A673 (cell line): ENCODE data around the gene TSGA10. TPM values are rescaled to one million over a fixed set of nuclear protein-coding genes. Genes with fewer than 3 reads are reported as not detected.

Source experiments
- Bru-seq: library from RNA; stranded (reverse); fragments of 400-500 nt; gene quantifications from one replicate; lab custom pipeline; 2021; lab: Mats Ljungman, UMichigan
- BruChase-seq, 2 experiments: library from RNA; stranded (reverse); fragments of 400-500 nt; gene quantifications; one replicate each; lab custom pipeline; 2021; lab: Mats Ljungman, UMichigan
- BruUV-seq: library from RNA; stranded (reverse); fragments of 400-500 nt; replicated peaks from 2 replicates; lab custom pipeline; 2021; lab: Mats Ljungman, UMichigan
- CTCF ChIA-PET: fragments of 300-600 bp; sonication (Branson Sonifier 250); formaldehyde crosslinking; loops from one replicate; lab custom pipeline; 2022; ENCODE audit warnings: antibody characterized with exemption; lab: Charles Lee
- POLR2A ChIA-PET: fragments of 300-600 bp; sonication (Branson Sonifier 250); formaldehyde crosslinking; loops from one replicate; lab custom pipeline; 2022; ENCODE audit warnings: antibody characterized with exemption; ENCODE audit not compliant: low non-redundant PET; lab: Charles Lee
- DNase-seq: peaks from one replicate; pipeline ENCODE4 v3.0.0-alpha.2; 2015; ENCODE audit warnings: low spot score
- H3K27ac ChIP-seq: fragments of 200-600 bp; sonication (generic); 2 replicates; pipeline ENCODE4 v1.5.1; 2016; ENCODE audit warnings: mixed run types, low read depth, mild to moderate bottlenecking, mixed read lengths, antibody characterized with exemption, low read length; ENCODE audit not compliant: poor library complexity, severe bottlenecking
- H3K27me3 ChIP-seq: fragments of 200-600 bp; sonication (generic); replicated peaks from 2 replicates; pipeline ENCODE4 v1.6.1; 2017; ENCODE audit warnings: mixed run types, low read depth, mild to moderate bottlenecking, mixed read lengths, antibody characterized with exemption, low read length; ENCODE audit not compliant: insufficient read depth, poor library complexity
- H3K36me3 ChIP-seq: fragments of 200-600 bp; sonication (generic); 2 replicates; pipeline ENCODE4 v1.6.1; 2016; ENCODE audit warnings: mixed run types, mild to moderate bottlenecking, mixed read lengths, antibody characterized with exemption, low read length; ENCODE audit not compliant: insufficient read depth, poor library complexity, severe bottlenecking
- H3K4me1 ChIP-seq: fragments of 200-600 bp; sonication (generic); 2 replicates; pipeline ENCODE4 v1.6.1; 2017; ENCODE audit warnings: mixed run types, mild to moderate bottlenecking, mixed read lengths, antibody characterized with exemption, low read length; ENCODE audit not compliant: insufficient read depth, poor library complexity, severe bottlenecking
- H3K4me3 ChIP-seq: fragments of 200-600 bp; sonication (generic); 2 replicates; pipeline ENCODE4 v1.5.1; 2016; ENCODE audit warnings: low read depth, mixed run types, mild to moderate bottlenecking, mixed read lengths, low read length; ENCODE audit not compliant: poor library complexity, severe bottlenecking
- H3K9me3 ChIP-seq: fragments of 200-600 bp; sonication (generic); 2 replicates; pipeline ENCODE4 v1.6.1; 2016; ENCODE audit warnings: mixed run types, low read depth, mild to moderate bottlenecking, mixed read lengths, antibody characterized with exemption, low read length; ENCODE audit not compliant: poor library complexity, severe bottlenecking
- EZH2 ChIP-seq: fragments of 200-600 bp; sonication (generic); IDR thresholded peaks from 2 replicates; pipeline ENCODE4 v1.6.1; 2017; ENCODE audit warnings: borderline replicate concordance, low read depth, mild to moderate bottlenecking, mixed read lengths, antibody characterized with exemption, low read length; ENCODE audit not compliant: poor library complexity, severe bottlenecking
- intact Hi-C: fragments of 100-400 bp; cut with micrococcal nuclease; formaldehyde crosslinking; loops from one replicate; pipeline ENCODE4 v1.10.0; 2022; ENCODE audit not compliant: unreplicated experiment
- long read RNA-seq: library from polyadenylated mRNA; stranded (forward); transcript quantifications from one replicate; pipeline ENCODE4 v2.0.0, GENCODE V29; 2022
- total RNA-seq: library from RNA; stranded (reverse); gene quantifications from 2 replicates; pipeline ENCODE4 v1.2.3, GENCODE V29; 2021
- TF ChIP-seq, protein P1 (sequence below): fragments of 300-800, 200-600 bp; sonication (generic); conservative IDR thresholded peaks from 2 replicates; pipeline ENCODE4 v1.5.1; 2017; ENCODE audit warnings: low read depth, mild to moderate bottlenecking, antibody characterized with exemption, low read length, moderate library complexity, mixed read lengths

Gene TSGA10, protein sequence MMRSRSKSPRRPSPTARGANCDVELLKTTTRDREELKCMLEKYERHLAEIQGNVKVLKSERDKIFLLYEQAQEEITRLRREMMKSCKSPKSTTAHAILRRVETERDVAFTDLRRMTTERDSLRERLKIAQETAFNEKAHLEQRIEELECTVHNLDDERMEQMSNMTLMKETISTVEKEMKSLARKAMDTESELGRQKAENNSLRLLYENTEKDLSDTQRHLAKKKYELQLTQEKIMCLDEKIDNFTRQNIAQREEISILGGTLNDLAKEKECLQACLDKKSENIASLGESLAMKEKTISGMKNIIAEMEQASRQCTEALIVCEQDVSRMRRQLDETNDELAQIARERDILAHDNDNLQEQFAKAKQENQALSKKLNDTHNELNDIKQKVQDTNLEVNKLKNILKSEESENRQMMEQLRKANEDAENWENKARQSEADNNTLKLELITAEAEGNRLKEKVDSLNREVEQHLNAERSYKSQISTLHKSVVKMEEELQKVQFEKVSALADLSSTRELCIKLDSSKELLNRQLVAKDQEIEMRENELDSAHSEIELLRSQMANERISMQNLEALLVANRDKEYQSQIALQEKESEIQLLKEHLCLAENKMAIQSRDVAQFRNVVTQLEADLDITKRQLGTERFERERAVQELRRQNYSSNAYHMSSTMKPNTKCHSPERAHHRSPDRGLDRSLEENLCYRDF
- total RNA-seq = 2.5 and 2.6 TPM in 2 replicates
- Bru-seq, nascent RNA = percentile 32 among the genes with signal in this experiment
- percentile 35 among the genes with signal in this experiment for BruChase-seq, experiment 1, labeled RNA remaining after a 2-hour chase
- percentile 37 among the genes with signal in this experiment for BruChase-seq, experiment 2, labeled RNA remaining after a 6-hour chase
- long read RNA-seq, partial matches to known transcripts = 0 of 1 reads
- long read RNA-seq, other reads (novel, unspliced or antisense) = 1 of 1 reads

DNA sequence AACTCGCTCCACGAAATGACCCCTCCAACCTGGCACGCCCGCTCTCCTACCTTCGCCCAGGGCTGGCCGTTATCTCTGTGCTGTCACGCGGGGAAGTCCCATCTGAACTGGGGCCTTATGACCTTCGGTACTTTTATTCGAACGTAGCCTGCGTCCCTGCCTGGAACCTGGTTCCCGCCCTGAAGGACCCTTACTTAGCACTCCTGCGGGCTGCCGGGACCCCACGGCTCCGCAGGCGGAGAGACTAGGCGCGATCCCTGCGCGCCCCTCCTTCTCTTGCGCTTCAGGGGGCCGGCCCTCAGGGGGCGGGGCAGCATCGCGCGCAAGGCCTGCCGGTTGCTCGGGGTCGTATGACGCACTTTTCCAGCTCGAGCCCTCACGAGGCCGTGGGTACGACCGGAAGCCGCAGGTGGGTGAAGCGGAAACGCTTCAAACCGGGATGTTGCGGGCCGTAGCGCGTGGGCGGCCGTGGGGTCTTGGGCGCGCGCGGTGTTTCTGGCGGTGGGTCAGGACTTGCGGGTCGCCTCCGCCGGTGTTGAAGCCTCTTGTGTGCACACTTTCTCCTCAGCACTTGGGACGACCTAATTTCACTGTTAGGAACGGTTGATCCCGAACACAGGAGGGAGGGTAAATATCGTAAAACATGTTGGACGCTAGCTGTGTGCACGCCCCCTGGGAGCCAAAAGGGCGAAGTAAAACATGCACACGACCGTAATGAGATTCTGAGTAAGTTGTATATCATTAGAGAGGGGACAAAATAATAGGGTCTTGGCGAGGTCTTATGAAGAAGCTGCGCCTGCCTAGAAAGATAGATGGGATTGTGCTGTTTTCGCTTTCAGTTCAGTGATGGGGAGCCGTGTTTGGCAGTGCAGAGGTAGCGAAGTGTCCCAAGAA lies at the start of gene TSGA10, which contains the start of gene LIPT1:
TSGA10 (minus strand) TSS at position 300 of the 894 bp plus-strand sequence. CDS start 45,503 bp downstream, outside the sequence.
LIPT1 (plus strand) TSS at position 325 of the 894 bp plus-strand sequence. CDS start 6,991 bp downstream, outside the sequence.
- Histone ChIP-seq H3K4me3 (peak within 1 kb of the TSS; percentile 60), H3K9me3 (no peaks in the 10 kb centered on the region), H3K27ac (peak within 1 kb of the TSS; percentile 62), H3K27me3 (no peaks in the 10 kb centered on the region), H3K4me1 (no peaks in the 10 kb centered on the region), H3K36me3 (no peaks in the 10 kb centered on the region)
- DNase-seq = peak; percentile 95
- BruUV-seq = TSS peak; percentile 64
- ChIA-PET POLR2A (no interaction called here), CTCF (no interaction called here)
- TF ChIP-seq, protein P1, sequence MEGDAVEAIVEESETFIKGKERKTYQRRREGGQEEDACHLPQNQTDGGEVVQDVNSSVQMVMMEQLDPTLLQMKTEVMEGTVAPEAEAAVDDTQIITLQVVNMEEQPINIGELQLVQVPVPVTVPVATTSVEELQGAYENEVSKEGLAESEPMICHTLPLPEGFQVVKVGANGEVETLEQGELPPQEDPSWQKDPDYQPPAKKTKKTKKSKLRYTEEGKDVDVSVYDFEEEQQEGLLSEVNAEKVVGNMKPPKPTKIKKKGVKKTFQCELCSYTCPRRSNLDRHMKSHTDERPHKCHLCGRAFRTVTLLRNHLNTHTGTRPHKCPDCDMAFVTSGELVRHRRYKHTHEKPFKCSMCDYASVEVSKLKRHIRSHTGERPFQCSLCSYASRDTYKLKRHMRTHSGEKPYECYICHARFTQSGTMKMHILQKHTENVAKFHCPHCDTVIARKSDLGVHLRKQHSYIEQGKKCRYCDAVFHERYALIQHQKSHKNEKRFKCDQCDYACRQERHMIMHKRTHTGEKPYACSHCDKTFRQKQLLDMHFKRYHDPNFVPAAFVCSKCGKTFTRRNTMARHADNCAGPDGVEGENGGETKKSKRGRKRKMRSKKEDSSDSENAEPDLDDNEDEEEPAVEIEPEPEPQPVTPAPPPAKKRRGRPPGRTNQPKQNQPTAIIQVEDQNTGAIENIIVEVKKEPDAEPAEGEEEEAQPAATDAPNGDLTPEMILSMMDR = 0 out of 2 replicates have a peak, but pooled peaks have one; percentile 19
- no peak for TF ChIP-seq EZH2
- intact Hi-C loops = loop anchor here (2.0 kb wide), 1 partner anchor 26 kb away; the partner anchor contains the start of genes MITD1 and MRPL30

DNA sequence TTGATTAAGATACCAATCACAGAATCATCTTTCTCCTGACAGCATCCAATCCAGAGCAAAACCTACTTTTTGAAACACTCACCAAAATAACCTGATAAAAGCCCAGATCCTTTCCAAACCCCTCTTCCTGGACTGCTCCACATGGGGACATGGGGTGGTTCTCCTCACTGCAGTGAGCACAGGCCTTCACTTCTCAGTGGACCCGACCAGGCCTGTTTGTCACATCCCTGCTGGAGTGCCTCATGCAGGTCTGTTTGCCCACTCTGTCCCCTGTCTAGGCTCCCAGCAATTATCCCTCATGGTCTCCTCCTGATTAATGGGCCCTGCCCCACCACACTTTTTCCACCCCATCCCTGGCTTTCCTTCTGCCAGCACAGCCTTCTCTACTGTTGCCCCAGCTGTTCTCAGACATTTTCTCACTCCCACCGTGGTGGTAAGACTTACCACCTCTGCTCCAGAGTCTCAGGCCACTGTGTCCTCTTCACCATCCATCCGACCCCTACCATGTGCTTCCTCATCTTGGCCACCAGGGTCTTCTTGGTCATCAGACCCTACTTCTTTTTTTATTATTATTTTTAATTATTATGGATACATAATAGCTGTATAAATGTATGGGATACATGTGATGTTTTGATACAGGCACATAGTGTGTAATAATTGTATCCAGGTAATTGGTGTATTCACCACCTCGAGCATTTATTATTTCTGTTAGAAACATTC lies 47.4 kb upstream of the TSGA10 start:
- TF ChIP-seq EZH2 = no peak
- TF ChIP-seq, protein P1 = 0 out of 2 replicates have a peak, but pooled peaks have one; percentile 10
- Histone ChIP-seq H3K9me3 (no peaks in the 10 kb centered on the region), H3K27me3 (no peaks in the 10 kb centered on the region), H3K27ac (no peak overlapping the region), H3K4me1 (no peaks in the 10 kb centered on the region), H3K36me3 (peaks cover under 1% of the 10 kb centered on the region), H3K4me3 (no peak overlapping the region)
- intact Hi-C loops = no loop called here
- POLR2A ChIA-PET = no interaction called here
- BruUV-seq = no TSS peak
- CTCF ChIA-PET = no interaction called here
- DNase-seq = no peak
